ENCODE data around the gene PTPRG. TPM values are rescaled to one million over a fixed set of nuclear protein-coding genes. Genes with fewer than 3 reads are reported as not detected.

PTPRG gene
- total RNA-seq, 4 donors from 2014 or later = 21.1 to 54.2 (median 30.6) TPM

- DNase-seq (no peak), ATAC-seq (no peak)
- Histone ChIP-seq H3K27ac (no peak overlapping the region), H3K4me1 (peaks cover 0 to 5% of the 10 kb centered on the region in 2 donors), H3K27me3 (no peaks in the 10 kb centered on the region), H3K4me3 (no peak overlapping the region), H3K9me3 (no peaks in the 10 kb centered on the region), H3K36me3 (peaks cover 0 to 6% of the 10 kb centered on the region in 2 donors)
- in situ Hi-C loops (cut with MboI; ENCODE audit: low sequenced_read_pairs in 4 of 4) = no loop called here
- intact Hi-C loops (cut with DNase I; ENCODE audit: low total_unique reads) = no loop called here
- no peak for TF ChIP-seq POLR2A (IDR thresholded peaks at IDR 0.05)
- TF ChIP-seq CTCF (IDR thresholded peaks at IDR 0.05 in 4 of 5, conservative IDR thresholded peaks at IDR 0.05 in 1 of 5) = no peak
These were observed 734.2 kb downstream of the PTPRG start for GRCh38 chr3:62295571-62295970.

GRCh38 chr3:62300617-62301016 lies 739.2 kb downstream of the PTPRG start:
- Histone ChIP-seq H3K4me3 (no peak overlapping the region), H3K36me3 (no peaks in the 10 kb centered on the region), H3K9me3 (no peaks in the 10 kb centered on the region), H3K4me1 (peaks cover 0 to 2% of the 10 kb centered on the region in 2 donors), H3K27ac (no peak overlapping the region), H3K27me3 (no peaks in the 10 kb centered on the region)
- no peak for TF ChIP-seq POLR2A (IDR thresholded peaks at IDR 0.05)
- no peak for TF ChIP-seq CTCF (IDR thresholded peaks at IDR 0.05 in 4 of 5, conservative IDR thresholded peaks at IDR 0.05 in 1 of 5)
- no peak for ATAC-seq
- DNase-seq = no peak
- in situ Hi-C loops (cut with MboI; ENCODE audit: low sequenced_read_pairs in 4 of 4) = no loop called here
- intact Hi-C loops (cut with DNase I; ENCODE audit: low total_unique reads) = no loop called here

- intact Hi-C loops (cut with DNase I; ENCODE audit: low total_unique reads) (loop anchor here (5.0 kb wide), 1 partner anchor 90 kb away; no protein-coding TSS in a partner anchor), in situ Hi-C loops (cut with MboI; ENCODE audit: low sequenced_read_pairs in 4 of 4) (no loop called here)
- TF ChIP-seq POLR2A (IDR thresholded peaks at IDR 0.05) = no peak
- no peak for TF ChIP-seq CTCF (IDR thresholded peaks at IDR 0.05 in 4 of 5, conservative IDR thresholded peaks at IDR 0.05 in 1 of 5)
- no peak overlapping the region for H3K4me3 ChIP-seq
- no peaks in the 10 kb centered on the region for H3K36me3 ChIP-seq
- no peak overlapping the region for H3K27ac ChIP-seq
- ATAC-seq (no peak), DNase-seq (no peak)
- H3K27me3 ChIP-seq = no peaks in the 10 kb centered on the region
- no peaks in the 10 kb centered on the region for H3K9me3 ChIP-seq
- H3K4me1 ChIP-seq = no peaks in the 10 kb centered on the region
These were observed 750.8 kb downstream of the PTPRG start for GRCh38 chr3:62312201-62312600.

GRCh38 chr3:62316525-62316924 lies 755.2 kb downstream of the PTPRG start:
- Histone ChIP-seq H3K4me3 (no peak overlapping the region), H3K9me3 (no peaks in the 10 kb centered on the region), H3K27ac (no peak overlapping the region), H3K36me3 (no peaks in the 10 kb centered on the region), H3K27me3 (peaks cover 5 to 14% (median 11%) of the 10 kb centered on the region in 3 donors), H3K4me1 (no peaks in the 10 kb centered on the region)
- in situ Hi-C loops (cut with MboI; ENCODE audit: low sequenced_read_pairs in 4 of 4) (no loop called here), intact Hi-C loops (cut with DNase I; ENCODE audit: low total_unique reads) (no loop called here)
- DNase-seq = no peak
- TF ChIP-seq CTCF (IDR thresholded peaks at IDR 0.05 in 4 of 5, conservative IDR thresholded peaks at IDR 0.05 in 1 of 5) (no peak), POLR2A (IDR thresholded peaks at IDR 0.05) (no peak)
- no peak for ATAC-seq

- no peak overlapping the region for H3K27ac ChIP-seq
- H3K4me1 ChIP-seq = no peaks in the 10 kb centered on the region
- in situ Hi-C loops (cut with MboI; ENCODE audit: low sequenced_read_pairs in 4 of 4) = no loop called here
- intact Hi-C loops (cut with DNase I; ENCODE audit: low total_unique reads) = no loop called here
- H3K4me3 ChIP-seq = peak overlapping the region; percentile 42 to 58 (median 46)
- H3K36me3 ChIP-seq = no peaks in the 10 kb centered on the region
- ATAC-seq (no peak), DNase-seq (no peak)
- TF ChIP-seq CTCF (IDR thresholded peaks at IDR 0.05 in 4 of 5, conservative IDR thresholded peaks at IDR 0.05 in 1 of 5) = no peak
- no peak for TF ChIP-seq POLR2A (IDR thresholded peaks at IDR 0.05)
- H3K27me3 ChIP-seq = peaks cover 5 to 14% (median 11%) of the 10 kb centered on the region in 3 donors
- no peaks in the 10 kb centered on the region for H3K9me3 ChIP-seq
These were observed 757.0 kb downstream of the PTPRG start for GRCh38 chr3:62318365-62318751.
